Choroid plexus epithelial cell (primary cell): ENCODE results near the gene ABCC8.
A peak's percentile ranks its signal among the peaks of the same experiment; 100 is the strongest.

Source experiments
- DNase-seq: peaks from one replicate; pipeline ENCODE4 v3.0.0-alpha.2; 2010; ENCODE audit warnings: low read depth
- H3K4me3 ChIP-seq: 2 replicates; pipeline ENCODE4 v1.5.1; 2011; ENCODE audit warnings: low read depth, mild to moderate bottlenecking, control low read depth, low read length, moderate library complexity
- TF ChIP-seq, protein P1 (sequence below): conservative IDR thresholded peaks from 2 replicates; pipeline ENCODE4 v1.5.1; 2011; ENCODE audit warnings: low read depth, mild to moderate bottlenecking, control low read depth, inconsistent platforms, low read length, moderate library complexity

The ABCC8 gene

DNA sequence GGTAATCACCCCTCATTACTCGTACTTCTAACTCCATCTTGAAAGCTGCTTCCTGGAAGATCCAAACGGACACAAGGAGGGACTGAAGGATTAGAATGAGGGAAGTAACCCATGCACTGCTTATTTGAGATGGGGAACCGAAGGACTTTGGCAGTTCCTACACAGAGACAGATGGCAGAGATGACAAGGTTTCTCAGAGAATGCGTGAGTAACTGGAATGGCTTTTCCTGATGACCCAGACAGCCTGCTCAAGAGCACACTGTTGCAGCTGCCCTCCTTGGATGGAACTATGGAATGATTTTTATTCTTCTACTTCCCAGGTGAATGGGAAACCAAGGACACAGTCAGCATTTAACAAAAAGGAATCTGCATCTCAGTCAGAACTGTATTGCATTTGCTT is 95.5 kb downstream of the ABCC8 start:
- DNase-seq: no peak
- no peak overlapping the region for H3K4me3 ChIP-seq
- TF ChIP-seq, protein P1, sequence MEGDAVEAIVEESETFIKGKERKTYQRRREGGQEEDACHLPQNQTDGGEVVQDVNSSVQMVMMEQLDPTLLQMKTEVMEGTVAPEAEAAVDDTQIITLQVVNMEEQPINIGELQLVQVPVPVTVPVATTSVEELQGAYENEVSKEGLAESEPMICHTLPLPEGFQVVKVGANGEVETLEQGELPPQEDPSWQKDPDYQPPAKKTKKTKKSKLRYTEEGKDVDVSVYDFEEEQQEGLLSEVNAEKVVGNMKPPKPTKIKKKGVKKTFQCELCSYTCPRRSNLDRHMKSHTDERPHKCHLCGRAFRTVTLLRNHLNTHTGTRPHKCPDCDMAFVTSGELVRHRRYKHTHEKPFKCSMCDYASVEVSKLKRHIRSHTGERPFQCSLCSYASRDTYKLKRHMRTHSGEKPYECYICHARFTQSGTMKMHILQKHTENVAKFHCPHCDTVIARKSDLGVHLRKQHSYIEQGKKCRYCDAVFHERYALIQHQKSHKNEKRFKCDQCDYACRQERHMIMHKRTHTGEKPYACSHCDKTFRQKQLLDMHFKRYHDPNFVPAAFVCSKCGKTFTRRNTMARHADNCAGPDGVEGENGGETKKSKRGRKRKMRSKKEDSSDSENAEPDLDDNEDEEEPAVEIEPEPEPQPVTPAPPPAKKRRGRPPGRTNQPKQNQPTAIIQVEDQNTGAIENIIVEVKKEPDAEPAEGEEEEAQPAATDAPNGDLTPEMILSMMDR: no peak

DNA sequence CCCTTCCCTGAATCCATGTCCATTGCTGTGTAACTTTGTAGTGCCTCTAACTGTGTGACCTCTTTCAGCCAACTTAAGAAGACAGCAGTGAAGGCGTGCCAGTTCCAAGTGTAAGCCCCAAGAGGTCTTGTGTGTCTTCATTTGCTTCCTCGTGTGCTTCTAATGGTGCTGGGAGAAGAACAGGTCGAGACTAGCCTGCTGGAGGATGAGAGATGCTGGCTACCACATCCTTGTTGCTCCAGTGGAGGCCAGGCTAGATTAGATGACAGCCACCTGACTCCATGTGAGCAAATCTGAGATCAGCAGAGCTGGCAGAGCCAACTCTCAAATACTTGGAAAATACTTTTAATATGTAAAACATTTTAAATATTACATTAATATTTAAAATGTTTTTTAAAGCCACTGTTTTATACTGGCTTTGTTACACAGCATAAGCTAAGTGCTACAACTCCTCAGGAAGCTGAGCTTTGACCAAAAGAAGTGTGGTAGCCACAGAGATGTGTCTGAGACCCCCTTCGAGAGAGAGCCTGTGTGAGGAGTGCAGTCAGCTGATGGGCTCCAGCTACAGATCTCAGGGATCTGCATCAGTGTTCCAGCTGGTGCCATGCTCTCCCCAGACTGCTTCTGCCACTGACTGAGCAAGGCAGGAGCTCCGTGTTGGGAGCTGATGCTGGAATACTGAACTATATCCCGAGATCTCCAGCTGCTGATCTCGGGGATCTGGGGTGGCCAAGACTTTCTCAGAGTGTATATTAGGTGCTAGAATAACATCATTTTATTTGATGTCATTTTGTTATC is 97.1 kb downstream of the ABCC8 start:
- no peak overlapping the region for H3K4me3 ChIP-seq

DNA sequence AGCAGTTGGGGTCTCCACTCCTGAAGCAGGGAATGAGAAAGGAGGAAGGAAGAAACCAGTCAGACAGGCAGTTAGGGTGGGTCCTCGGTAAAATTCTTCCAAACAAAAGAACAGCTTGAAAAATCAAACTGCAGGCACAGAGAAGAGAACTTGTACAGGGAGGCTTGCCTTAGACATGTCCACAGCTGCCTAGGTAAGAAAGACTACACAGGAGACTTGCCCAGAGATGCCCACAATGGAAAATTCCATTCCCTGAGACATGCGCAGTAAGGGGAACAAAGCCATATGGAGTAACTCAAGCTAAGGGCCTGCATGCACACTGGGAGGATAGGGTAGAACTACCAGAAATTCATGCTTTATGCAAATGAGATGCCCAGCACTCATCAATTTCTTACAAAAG is 98.0 kb downstream of the ABCC8 start:
- no peak for DNase-seq
- no peak overlapping the region for H3K4me3 ChIP-seq
- TF ChIP-seq, protein P1: no peak

More for the DNA sequence above, 97.1 kb downstream of the ABCC8 start:
- TF ChIP-seq, protein P1: no peak
- no peak for DNase-seq

DNA sequence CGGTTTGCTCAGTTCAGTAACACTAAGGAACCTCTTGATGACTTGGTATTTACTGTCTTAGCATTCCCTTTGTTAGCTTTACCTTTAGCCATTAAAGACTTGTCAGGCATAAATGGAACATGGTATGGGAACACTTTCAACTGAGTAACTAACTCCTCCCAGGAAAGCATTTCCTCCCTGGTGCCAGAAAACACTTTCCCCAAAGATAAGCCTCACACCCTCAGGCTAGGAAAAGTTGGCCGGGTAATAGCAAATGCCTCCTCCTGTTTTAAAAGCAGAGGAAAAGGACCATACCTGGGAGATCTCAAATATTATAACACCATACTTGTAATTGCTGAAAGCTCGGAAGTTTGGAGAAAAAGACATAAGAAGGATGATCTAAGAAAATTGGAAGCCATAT is 100.2 kb downstream of the ABCC8 start:
- TF ChIP-seq, protein P1: no peak
- no peak for DNase-seq
- no peak overlapping the region for H3K4me3 ChIP-seq

DNA sequence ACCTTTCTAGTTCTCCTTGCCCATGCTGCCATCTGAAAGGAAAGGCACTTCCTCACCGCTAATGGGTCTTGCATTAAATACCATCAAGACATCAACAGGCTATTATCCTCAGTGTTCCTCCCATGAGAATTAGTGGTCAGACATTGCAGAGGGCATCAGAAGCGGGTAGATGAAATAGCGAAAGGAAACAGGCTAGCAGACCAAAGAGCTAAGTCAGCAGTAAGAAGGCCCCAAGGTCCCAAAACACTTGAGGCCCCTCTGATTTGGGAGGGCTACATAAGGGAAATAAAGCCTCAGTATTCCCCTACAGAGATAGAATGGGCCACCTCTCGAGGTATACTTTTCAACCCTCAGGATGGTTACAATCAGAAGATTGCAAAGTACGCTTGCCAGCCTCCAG is 101.1 kb downstream of the ABCC8 start:
- H3K4me3 ChIP-seq: no peak overlapping the region
- no peak for DNase-seq
- TF ChIP-seq, protein P1: no peak

DNA sequence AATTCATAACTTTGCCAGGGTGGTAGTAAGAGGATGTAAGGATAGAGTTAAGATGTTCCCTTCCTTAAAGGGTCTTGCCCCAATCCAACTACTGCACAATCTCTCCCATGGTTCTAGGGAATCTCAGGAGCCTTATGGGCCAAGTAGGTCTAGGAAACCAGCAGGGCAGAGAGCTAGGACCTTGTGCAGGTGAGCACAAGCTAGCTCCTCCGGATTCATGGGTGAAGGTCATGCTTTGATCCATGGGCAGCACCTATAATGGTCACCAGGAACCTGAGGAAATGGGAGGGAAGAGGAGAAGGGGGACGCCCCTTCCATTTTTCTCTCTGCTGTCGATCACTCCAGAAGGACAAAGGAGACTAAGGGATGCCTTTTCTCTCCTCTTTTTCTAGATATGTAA is 105.0 kb downstream of the ABCC8 start:
- TF ChIP-seq, protein P1: no peak
- H3K4me3 ChIP-seq: no peak overlapping the region
- DNase-seq: peak; percentile 68

DNA sequence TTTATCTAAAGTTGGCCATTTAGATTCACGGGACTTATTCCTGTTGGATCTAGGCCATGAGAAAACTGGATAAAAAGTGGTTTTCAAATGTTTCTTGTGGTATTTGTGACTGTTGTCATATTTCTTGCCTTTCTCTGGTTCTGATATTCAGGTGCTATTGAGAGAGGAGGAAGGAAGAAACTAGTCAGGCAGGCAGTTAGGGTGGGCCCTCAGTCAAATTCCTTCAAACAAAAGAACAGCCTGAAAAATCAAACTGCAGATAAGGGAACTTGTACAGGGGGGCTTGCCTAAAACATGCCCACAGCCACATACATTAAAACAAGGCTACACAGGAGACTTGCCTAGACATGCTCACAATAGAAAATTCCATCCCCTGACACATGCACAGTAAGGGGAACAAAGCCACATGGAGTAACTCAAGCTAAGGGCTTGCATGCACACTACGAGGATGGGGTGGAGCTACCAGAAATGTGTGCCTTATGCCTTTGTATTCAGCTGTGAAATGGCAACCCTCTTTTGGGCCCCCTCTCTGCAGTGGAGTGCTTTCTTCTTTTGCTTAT is 106.9 kb downstream of the ABCC8 start:
- TF ChIP-seq, protein P1: no peak
- H3K4me3 ChIP-seq: no peak overlapping the region
- no peak for DNase-seq
